Jurkat, Clone E6-1 (cell line): ENCODE results near the gene RFTN1.
A peak's percentile ranks its signal among the peaks of the same experiment; 100 is the strongest.

ENCODE experiments used
- DNase-seq: peaks from one replicate; pipeline ENCODE4 v3.0.0-alpha.2; 2011; ENCODE audit warnings: low read depth, low spot score
- H3K4me3 ChIP-seq: 2 replicates; pipeline ENCODE4 v1.5.1; 2011; ENCODE audit warnings: mild to moderate bottlenecking, low read length, control low read depth, moderate library complexity

RFTN1 gene

DNA sequence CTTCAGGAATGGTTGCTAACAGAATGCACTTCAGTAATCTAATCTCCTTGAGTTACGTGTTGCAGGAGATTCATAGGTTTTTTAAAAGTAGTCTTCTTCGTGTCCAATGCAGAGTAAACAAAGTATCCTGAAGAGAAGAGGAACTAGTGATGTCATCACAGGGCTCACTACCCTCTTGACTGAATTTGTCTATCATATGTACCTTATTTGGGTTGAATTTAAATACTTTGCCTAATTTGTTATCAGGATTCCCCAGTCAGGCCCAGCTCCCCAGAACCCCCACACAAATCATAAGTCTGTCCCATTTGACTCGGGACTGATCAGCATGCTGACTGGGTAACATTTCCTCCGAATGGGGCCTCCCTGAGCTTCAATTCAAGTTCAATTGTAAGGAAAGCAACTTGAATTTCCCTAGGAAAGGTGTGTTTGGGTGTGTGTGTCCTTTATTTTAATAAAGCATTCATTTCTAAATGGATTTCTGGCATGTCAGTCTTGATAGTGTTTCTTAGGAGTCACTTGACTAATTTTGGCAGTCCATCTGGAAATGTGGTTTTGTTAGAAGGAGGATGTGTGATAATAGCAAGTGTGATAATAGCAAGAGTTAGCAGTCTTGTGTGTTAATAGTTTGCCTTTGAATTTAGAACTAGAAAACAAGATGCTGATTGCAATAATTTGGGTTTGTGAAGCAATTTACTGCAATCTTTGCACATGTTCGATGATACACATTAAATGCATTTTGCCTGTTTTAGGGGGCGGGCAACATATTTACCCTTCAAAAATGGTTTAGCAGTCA is 226.6 kb downstream of the RFTN1 start:
- no peak for DNase-seq
- no peak overlapping the region for H3K4me3 ChIP-seq

DNA sequence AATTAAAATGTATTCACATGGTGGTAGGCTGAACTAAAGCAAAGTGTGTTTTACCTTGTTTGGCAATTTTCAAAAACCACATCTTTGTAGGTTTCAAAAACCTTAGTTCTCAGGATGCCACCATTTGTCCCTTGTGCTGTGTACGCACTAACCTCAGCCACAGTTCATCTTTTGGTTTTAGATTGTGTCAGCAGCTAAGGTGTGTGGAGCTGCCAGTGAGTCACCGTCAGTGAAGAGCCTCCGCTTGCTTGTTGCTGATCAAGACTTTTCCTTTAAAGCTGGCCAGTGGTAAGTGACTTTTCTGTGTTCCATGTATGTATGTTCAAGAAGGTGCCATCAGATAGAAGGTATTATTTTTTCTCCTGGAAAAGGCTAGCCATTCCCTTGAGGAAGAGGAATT is 227.3 kb downstream of the RFTN1 start:
- peak; percentile 76 for DNase-seq
- no peak overlapping the region for H3K4me3 ChIP-seq

DNA sequence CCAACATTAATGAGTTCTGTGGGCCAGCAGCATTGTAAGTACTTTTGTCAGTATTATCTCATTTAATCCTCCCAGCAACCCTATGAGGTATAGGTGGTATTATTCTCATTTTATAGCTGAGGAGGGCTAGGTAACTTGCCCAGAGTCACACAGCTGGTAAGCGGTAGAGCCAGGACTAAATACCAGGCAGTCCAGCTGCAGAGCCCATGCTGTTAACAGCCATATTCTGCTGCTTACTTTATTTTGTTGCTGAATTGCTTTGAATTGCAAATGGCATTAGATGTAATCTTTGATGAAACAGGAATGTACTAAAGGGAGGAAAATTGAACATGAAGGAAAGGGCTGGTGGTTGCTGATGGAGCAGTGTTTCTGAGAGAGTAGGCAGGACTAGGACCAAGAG is 228.9 kb downstream of the RFTN1 start:
- DNase-seq, result no peak
- no peak overlapping the region for H3K4me3 ChIP-seq

DNA sequence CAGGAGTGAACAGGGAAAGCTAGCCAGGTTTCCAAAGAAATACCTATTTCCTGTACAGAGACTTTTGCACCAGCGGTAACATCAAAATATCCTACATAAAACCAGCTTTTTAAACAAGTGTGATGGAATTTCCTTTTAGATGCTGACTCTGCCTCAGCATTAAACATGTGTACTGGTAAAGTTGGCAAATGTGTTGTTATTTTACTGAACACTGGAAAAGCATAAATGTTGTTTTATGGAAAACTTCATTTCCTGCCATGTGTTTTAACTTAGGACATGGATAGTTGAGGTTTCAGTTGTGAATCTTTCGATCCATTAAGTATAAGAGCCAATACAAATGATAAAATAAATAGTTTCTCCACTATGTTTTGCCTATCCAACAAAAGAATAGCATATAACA is 232.8 kb downstream of the RFTN1 start:
- no peak for DNase-seq
- H3K4me3 ChIP-seq, result no peak overlapping the region

DNA sequence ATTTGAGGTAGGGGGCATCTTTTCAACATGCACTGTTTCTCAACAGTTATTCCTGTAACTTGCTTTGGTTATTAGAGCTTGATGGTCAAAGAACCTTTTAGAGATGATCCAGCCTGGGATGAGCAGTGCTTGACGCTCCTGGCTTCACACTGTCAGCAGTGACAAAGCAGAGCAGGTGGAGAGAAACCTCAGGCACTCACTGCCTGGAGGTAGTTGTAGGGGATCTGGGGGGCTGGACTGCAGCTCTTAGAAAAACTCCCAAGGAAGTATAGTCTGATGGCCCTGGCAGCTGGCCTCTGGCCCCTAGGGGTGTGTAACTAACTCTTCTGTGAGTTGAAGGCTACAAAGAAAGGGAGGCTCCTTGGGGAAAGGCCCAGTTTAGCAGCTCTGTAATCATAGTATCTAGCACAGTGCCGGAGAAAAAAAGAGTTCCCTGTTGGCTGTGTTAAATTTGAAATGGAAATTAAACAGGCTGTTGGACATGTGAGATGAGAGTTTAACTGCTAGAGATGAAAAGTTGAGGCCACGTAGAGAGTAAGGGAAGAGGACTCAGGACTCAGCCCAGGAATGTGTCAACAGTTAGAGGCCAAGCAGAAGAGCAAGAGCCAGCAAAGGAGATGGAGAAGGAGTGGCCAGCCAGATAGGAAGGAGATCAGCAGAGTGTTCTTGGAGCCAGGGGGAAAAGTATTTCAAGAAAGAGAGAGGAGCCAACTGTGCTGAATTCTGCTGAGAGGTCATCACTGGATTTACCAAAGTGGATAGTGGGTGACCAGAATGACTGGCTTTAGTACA is 234.3 kb downstream of the RFTN1 start:
- no peak for DNase-seq
- no peak overlapping the region for H3K4me3 ChIP-seq

DNA sequence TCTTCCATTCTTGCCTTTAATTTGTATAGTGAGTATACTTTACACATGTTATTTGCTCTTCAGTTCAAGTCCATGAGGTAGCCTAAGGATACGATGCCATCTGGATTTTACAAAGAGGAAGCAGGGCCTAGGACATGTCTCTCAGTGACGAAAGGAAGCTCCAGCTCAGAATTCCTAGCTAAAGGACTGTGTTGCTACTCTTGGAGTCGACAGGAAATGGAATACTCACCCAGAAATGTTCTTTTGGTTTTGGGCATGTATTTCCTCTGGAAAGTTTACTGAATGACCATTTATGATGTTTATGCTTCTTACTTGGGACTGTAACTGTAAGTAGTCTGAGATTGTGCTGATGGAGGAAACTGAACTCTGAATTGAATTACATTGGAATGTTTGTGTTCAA is 236.0 kb downstream of the RFTN1 start:
- no peak overlapping the region for H3K4me3 ChIP-seq
- no peak for DNase-seq

DNA sequence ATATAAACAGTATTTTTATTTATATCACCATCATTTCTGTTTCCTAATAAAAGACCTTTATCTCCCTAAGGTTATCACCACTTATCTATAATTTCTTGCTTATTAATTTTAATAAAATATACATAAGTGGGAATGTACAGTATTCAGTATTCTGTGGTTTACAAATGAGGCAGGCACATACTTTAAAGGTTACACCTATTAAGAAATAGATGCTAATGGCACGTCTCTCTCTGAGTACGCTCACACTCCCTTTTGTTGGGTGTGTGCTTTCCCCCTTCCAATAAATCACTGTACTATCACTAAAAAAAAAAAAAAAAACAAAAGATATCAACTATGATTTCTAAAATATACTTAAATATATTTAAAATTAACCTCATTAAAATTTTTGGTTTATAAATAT is 239.6 kb downstream of the RFTN1 start:
- H3K4me3 ChIP-seq, result no peak overlapping the region
- no peak for DNase-seq

DNA sequence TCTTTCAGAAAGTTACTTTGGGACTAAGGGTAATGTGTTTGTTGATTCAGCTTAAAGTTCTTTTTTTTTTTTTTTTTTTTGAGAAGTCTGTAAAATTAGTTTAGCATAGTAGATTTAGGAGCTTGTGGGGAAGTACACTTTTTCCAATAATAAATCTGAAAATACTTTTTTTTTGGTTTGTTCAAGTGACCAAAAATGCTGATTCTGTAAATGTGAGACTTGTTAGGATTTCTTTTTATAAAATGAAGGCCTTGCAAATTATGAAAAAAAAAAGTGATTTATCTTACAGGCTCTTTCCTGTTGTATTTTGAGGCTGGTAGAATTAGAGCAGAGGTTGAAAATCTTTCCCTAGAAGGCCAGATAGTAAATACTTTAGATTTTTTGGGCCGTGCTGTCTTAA is 240.9 kb downstream of the RFTN1 start:
- H3K4me3 ChIP-seq, result no peak overlapping the region
- no peak for DNase-seq

DNA sequence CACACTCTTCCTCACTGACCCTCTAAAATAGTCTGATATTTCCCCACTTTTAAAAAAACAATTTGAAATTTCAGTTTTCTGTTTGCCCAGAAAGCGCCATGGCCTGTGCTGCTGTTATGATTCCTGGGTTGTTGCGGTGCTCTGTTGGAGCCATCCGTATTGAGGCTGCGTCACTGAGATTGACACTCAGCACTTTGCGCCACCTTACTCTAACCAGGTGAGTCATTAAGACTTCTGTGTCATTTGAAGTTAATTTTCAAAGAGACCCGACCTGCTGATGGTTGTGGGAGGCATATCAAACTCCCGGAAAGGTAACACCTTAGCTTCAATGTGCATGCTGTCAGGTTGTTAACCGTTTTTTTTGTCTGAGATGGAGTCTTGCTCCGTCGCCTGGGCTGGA is 242.6 kb downstream of the RFTN1 start:
- H3K4me3 ChIP-seq, result no peak overlapping the region
- DNase-seq, result no peak

DNA sequence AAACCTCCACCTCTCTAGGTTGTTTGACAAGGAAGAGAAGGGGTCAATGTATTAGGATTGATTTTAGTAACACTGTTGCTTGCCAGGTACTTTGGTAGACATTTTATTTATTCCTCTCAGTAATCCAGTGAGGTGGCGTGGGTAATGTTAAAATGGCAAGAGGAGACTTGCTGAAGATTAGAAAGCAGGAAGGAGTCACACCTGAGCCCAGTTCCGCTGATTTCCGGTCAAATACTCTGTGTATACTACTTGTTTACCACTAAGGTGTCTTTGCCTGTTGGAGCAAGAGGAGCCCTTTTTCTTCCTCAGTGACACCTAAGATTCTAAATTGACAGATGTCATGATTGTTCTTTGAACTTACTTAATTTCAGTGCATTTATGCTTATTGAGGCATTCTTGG is 246.8 kb downstream of the RFTN1 start:
- no peak overlapping the region for H3K4me3 ChIP-seq
- no peak for DNase-seq
